GM15510 (cell line): ENCODE measurements around the gene WBP2NL.
A peak's percentile ranks its signal among the peaks of the same experiment; 100 is the strongest.

Experiments
- POLR2A ChIP-seq: IDR thresholded peaks from 3 replicates; pipeline ENCODE4 v1.6.1; 2011; ENCODE audit warnings: borderline replicate concordance; ENCODE audit not compliant: insufficient read length; ENCODE audit errors: extremely low read depth

The WBP2NL gene

GRCh38 chr22:41998361-41999261 is at the start of gene WBP2NL:
Gene WBP2NL (plus strand): TSS chr22:41998788. CDS start chr22:41998819, 31 bp downstream.
- peak; percentile 75 for TF ChIP-seq POLR2A

GRCh38 chr22:41949297-41949965 is 49.2 kb upstream of the WBP2NL start:
- TF ChIP-seq POLR2A = peak; percentile 28

GRCh38 chr22:41951898-41952474 is 46.6 kb upstream of the WBP2NL start, which contains the start of gene SMIM45:
Gene SMIM45 (plus strand): TSS chr22:41952150.
- no peak for TF ChIP-seq POLR2A

- no peak for TF ChIP-seq POLR2A
Observed at GRCh38 chr22:41952713-41953112, 45.9 kb upstream of the WBP2NL start.

- no peak for TF ChIP-seq POLR2A
Observed at GRCh38 chr22:41957941-41958556, 40.5 kb upstream of the WBP2NL start.

- TF ChIP-seq POLR2A = no peak
Observed at GRCh38 chr22:41963453-41964111, 35.0 kb upstream of the WBP2NL start.

GRCh38 chr22:41964112-41964491 is 34.5 kb upstream of the WBP2NL start:
- no peak for TF ChIP-seq POLR2A

GRCh38 chr22:41966225-41966606 is 32.4 kb upstream of the WBP2NL start:
- TF ChIP-seq POLR2A = no peak

GRCh38 chr22:41966607-41967240 is 31.9 kb upstream of the WBP2NL start:
- TF ChIP-seq POLR2A = no peak

GRCh38 chr22:41968601-41969000 is 30.0 kb upstream of the WBP2NL start:
- TF ChIP-seq POLR2A = no peak

GRCh38 chr22:41969110-41969646 is 29.4 kb upstream of the WBP2NL start, which contains the start of gene SEPTIN3:
Gene SEPTIN3 (plus strand): TSS chr22:41969443. CDS start chr22:41971493, 2,050 bp downstream.
- TF ChIP-seq POLR2A = no peak

GRCh38 chr22:41970601-41971000 is 28.0 kb upstream of the WBP2NL start:
- no peak for TF ChIP-seq POLR2A

- no peak for TF ChIP-seq POLR2A
Observed at GRCh38 chr22:41971431-41971830, 27.2 kb upstream of the WBP2NL start.

GRCh38 chr22:41974691-41975290 is 23.8 kb upstream of the WBP2NL start:
- TF ChIP-seq POLR2A = no peak
